Thymus (tissue), 11 donors: ENCODE results near the gene PPARD. TPM values are rescaled to one million over a fixed set of nuclear protein-coding genes. Genes with fewer than 3 reads are reported as not detected.

ENCODE experiments used
- DNase-seq, 9 donors: peaks; one replicate each; pipeline ENCODE4 v3.0.0-alpha.2; 2013; ENCODE audit warnings: low spot score in 9 of 9, low read depth in 6 of 9, missing footprints in 1 of 9
- H3K27ac ChIP-seq, 2 donors: one replicate each; pipeline ENCODE4 v1.5.1; 2013; ENCODE audit warnings: control low read depth in 1 of 2, low read depth in 1 of 2, low read length in 1 of 2, mild to moderate bottlenecking in 1 of 2, moderate library complexity in 1 of 2
- H3K27me3 ChIP-seq, 2 donors: one replicate each; pipeline ENCODE4 v1.5.1; 2013; ENCODE audit warnings: low read length in 1 of 2; ENCODE audit not compliant: control insufficient read depth in 2 of 2, insufficient read depth in 1 of 2
- H3K36me3 ChIP-seq, 2 donors: one replicate each; pipeline ENCODE4 v1.5.1; 2013; ENCODE audit warnings: low read length in 1 of 2, mild to moderate bottlenecking in 1 of 2, moderate library complexity in 1 of 2; ENCODE audit not compliant: control insufficient read depth in 2 of 2, insufficient read depth in 2 of 2
- H3K4me1 ChIP-seq, 2 donors: one replicate each; pipeline ENCODE4 v1.5.1; 2013; ENCODE audit warnings: low read length in 2 of 2; ENCODE audit not compliant: control insufficient read depth in 2 of 2, insufficient read depth in 2 of 2
- H3K4me3 ChIP-seq, 2 donors: one replicate each; pipeline ENCODE4 v1.5.1; 2013; ENCODE audit warnings: low read length in 2 of 2, control low read depth in 1 of 2, mild to moderate bottlenecking in 1 of 2
- H3K9me3 ChIP-seq, 2 donors: one replicate each; pipeline ENCODE4 v1.5.1; 2013; ENCODE audit warnings: low read length in 1 of 2, mild to moderate bottlenecking in 1 of 2; ENCODE audit not compliant: control insufficient read depth in 2 of 2, insufficient read depth in 1 of 2
- WGBS: extraction: QIAGEN DNeasy Blood & Tissue Kit; methylation state at CpG from one replicate; pipeline ENCODE4 v1.1.7; 2013; 5-methylcytosine and 5-hydroxymethylcytosine counted together
- polyA plus RNA-seq: library from polyadenylated mRNA; stranded (reverse); fragments of 200-250 nt; gene quantifications from one replicate; pipeline ENCODE4 v1.2.3, GENCODE V29; 2013
- total RNA-seq: library from RNA; stranded (reverse); fragments of 120-200 nt; gene quantifications from one replicate; pipeline ENCODE4 v1.2.4, GENCODE V29; 2013
- donor health status: healthy.

Gene PPARD
- total and polyA plus RNA-seq, 2 donors: 2.3 to 15.8 TPM

DNA sequence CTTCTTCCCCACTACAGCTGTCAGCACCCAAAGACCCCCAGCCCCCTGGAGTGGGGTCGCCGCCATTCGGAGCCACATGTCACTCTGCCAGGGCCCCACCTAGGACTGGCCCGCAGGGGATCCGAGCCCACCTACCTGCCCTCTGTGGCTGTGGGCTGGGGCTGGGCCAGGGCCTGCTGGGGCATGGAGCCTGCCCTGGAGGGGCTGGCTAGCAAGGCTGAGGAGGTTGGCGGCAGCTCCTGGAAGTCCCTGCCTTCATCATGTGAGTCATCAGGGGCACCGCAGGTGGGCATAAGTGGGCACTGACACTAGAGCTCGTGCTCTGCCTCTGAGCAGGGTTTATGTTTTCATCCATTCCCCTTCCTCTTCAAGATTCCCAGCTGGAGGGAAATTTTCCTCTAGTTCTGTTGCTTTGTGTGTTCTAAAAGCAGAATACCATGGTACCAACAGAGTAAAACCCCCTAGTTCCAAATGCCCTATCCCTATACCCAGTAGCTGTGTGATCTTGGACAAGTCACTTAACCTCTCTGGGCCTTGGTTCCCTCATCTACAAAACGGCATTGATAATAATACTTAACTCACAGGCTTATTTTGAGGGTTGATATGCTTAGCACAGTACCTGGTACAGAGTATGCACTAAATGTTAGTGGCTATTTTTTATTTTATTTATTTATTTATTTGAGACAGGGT, 101.1 kb downstream of the PPARD start:
- WGBS: 95% methylated on average over 9 of the region's 9 CpGs
- no peaks in the 10 kb centered on the region for H3K27me3 ChIP-seq
- no peak for DNase-seq

DNA sequence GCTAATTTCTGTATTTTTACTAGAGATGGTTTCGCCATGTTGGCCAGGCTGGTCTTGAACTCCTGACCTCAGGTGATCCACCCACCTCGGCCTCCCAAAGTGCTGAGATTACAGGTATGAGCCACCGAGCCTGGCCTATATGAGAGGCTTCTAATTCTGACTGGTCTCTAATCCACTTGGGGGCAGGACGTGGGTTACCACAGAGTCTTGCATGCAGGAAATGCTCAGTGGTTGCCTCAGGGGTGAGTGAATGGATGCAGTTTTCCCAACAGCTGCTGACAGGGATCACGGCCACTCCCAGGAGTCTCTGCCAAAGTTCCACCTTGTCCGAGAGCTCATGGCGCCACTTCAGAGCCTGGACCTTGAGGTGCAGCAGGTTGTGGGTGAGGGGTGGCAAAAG, 103.3 kb downstream of the PPARD start:
- WGBS: 72% methylated on average over 7 of the region's 7 CpGs
- no peak for DNase-seq
- Histone ChIP-seq H3K9me3 (no peaks in the 10 kb centered on the region), H3K4me1 (no peaks in the 10 kb centered on the region), H3K27ac (no peak overlapping the region), H3K4me3 (no peak overlapping the region), H3K36me3 (no peaks in the 10 kb centered on the region), H3K27me3 (peaks cover 0 to 11% of the 10 kb centered on the region in 2 donors)

More for the DNA sequence above, 101.1 kb downstream of the PPARD start:
- Histone ChIP-seq H3K27ac (no peak overlapping the region), H3K4me1 (no peaks in the 10 kb centered on the region), H3K9me3 (no peaks in the 10 kb centered on the region), H3K4me3 (no peak overlapping the region), H3K36me3 (no peaks in the 10 kb centered on the region)

DNA sequence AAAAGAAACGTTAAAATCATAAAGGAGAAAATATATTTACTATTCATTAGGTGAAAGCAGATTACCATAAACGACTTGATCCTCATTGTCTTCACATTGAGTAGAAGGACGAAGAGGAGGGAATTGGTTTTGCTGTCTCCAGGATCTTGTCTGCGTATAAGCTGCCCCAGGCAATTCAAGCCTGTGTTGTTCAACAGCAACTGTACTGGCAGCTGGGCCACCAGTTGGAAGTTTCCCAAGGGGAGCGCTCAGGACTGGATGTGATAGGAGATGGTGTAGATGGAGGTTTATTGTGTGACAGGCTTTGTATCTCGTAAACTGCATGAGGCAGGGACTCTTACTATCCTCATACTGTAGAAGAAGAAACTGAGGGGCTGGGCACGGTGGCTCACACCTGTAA, 105.8 kb downstream of the PPARD start:
- H3K36me3 ChIP-seq: no peaks in the 10 kb centered on the region
- WGBS: 85% methylated on average over 7 of the region's 7 CpGs
- peaks cover 7 to 14% of the 10 kb centered on the region in 2 donors for H3K4me1 ChIP-seq
- H3K27me3 ChIP-seq: peaks cover 0 to 29% of the 10 kb centered on the region in 2 donors
- H3K9me3 ChIP-seq: no peaks in the 10 kb centered on the region
- no peak overlapping the region for H3K4me3 ChIP-seq
- no peak overlapping the region for H3K27ac ChIP-seq
- no peak for DNase-seq

DNA sequence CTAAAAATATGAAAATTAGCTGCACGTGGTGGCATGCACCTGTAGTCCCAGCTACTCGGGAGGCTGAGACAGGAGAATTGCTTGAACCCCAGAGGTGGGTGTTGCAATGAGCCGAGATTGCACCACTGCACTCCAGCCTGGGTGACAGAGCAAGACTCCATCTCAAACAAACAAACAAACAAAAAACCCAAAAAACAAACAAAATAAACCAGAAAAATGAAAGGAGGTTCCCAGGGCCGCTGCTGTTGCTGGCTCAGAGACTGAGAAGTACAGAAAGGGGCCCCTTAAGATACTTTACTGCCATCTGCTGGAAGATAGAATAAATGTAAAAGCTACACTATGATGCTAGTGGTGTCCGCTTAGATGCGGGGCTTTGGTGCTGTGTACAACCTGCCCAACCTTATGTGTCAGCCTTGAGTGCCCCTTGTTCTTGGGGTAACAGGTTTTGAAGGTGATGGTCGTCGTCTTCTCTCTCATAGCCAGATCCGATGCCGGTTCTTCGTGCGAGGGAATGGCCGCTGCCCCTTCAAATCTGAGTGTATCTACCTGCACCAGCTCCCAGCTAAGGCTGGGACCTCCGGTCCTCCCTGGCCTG, 107.0 kb downstream of the PPARD start:
- Histone ChIP-seq H3K4me3 (no peak overlapping the region), H3K9me3 (no peaks in the 10 kb centered on the region), H3K27me3 (peaks cover 0 to 29% of the 10 kb centered on the region in 2 donors), H3K27ac (no peak overlapping the region), H3K36me3 (no peaks in the 10 kb centered on the region), H3K4me1 (peaks cover 7 to 16% of the 10 kb centered on the region in 2 donors)
- DNase-seq: peak in 7 of 9 donors; percentile 43 to 86 (median 59)
- 45% methylated on average over 14 of the region's 14 CpGs for WGBS

DNA sequence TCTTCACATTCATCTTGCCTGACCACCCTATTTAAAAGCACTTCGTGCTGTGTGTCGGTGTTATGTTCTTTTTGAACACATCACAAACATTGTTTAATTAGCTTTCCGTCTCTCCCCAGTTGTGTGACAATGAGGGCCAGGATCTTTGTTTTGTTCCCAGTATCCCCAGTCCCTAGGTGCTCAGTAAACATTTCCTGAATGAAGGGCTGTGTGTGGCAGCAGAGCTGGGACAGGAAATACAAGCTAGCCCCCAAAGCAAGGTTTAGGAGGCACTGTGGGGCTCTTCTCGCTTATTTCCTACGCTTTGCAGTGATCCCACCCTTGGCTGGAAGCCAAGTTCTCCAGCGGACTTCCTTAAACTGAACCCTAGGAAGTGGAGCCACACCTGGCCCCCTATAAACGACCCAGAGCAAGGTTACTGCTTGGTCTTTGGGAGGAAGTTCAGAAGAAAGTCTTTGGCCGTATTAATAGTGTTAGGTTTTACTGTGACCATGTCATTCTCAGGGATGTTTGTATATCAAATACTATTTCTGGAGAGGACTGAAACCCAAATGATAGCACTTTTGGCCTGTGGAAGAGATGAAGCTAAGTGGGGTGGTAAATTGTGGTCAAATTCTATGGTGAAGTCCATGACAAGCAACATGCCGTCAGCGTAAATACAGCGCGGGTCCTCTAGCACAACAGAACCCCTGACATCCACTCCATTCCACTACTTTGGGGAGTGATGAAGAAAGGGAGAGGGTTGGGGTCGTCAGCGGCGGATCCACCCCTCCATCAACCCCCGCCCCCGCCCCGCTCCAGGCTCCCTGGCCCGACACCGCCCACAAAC, 109.2 kb downstream of the PPARD start:
- peak in 2 of 9 donors; percentile 8 to 16 for DNase-seq
- no peak overlapping the region for H3K27ac ChIP-seq
- no peaks in the 10 kb centered on the region for H3K9me3 ChIP-seq
- H3K36me3 ChIP-seq: no peaks in the 10 kb centered on the region
- peaks cover 0 to 29% of the 10 kb centered on the region in 2 donors for H3K27me3 ChIP-seq
- 17% methylated on average over 20 of the region's 20 CpGs for WGBS
- H3K4me1 ChIP-seq: peaks cover 7 to 21% of the 10 kb centered on the region in 2 donors
- H3K4me3 ChIP-seq: peak overlapping the region; percentile 58 to 70

DNA sequence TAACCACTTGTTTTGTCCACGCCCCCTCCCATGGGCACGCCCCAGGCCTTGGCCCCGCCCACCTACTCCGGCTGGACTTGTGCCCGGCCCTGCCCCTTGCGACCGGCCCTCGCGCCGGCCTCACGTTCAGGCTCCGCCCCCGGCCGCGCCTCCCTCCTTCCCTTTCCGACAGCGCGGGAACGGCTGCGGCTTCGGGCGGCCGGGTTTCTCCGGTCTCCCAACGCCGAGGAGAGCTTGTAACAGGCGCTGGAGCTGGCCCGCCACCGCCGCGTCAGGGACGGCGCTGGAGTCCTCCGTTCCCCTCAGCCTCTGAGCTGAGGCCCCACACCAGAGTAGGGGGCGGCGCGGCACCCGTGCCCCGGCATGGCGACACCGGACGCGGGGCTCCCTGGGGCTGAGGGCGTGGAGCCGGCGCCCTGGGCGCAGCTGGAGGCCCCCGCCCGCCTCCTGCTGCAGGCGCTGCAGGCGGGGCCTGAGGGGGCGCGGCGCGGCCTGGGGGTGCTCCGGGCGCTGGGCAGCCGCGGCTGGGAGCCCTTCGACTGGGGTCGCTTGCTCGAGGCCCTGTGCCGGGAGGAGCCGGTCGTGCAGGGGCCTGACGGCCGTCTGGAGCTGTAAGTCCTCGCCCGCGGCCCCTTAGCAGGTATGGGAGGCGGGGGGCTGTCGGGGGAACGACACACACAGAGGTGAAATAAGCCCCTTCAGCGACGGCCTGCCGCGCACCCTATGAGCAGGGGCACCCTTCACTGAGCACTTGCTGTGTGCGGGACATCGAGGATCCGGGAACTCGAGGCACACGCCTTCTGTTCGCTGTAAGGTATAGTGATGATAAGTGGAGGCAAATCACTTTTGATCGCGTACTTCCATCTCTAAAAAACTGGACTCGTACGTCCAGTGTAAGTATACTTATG, 110.1 kb downstream of the PPARD start, which contains the start of gene FANCE:
Gene FANCE (plus strand): TSS at position 156 of the 908 bp plus-strand sequence. CDS start 208 bp downstream, at position 364.
- H3K4me1 ChIP-seq: peaks cover 7 to 21% of the 10 kb centered on the region in 2 donors
- peak within 1 kb of the TSS; percentile 58 to 70 for H3K4me3 ChIP-seq
- H3K27me3 ChIP-seq: peaks cover 0 to 29% of the 10 kb centered on the region in 2 donors
- peak in 7 of 9 donors; percentile 48 to 80 (median 61) for DNase-seq
- H3K27ac ChIP-seq: no peak within 1 kb of the TSS
- WGBS: 2% methylated on average over 87 of the region's 87 CpGs
- no peaks in the 10 kb centered on the region for H3K9me3 ChIP-seq
- H3K36me3 ChIP-seq: peaks cover 0 to 1% of the 10 kb centered on the region in 2 donors

DNA sequence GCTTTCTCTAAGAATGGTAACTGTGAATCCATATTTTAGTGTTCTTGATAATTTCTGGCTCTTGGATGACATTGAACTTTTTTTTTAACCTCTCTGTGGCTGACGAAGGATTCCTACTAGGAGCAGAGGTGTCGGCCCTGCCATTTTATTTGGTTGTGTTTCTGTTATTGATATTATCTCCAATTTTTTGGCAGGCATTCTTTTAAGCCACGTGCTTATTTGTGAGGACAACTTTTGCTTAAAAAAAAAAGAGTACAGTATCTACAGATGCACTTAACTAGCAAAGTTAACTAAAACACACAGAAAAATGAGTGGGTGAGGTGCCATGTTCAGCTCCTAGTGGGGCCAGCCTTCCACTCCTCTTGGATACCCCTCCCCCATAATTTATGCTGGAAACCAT, 110.9 kb downstream of the PPARD start:
- H3K9me3 ChIP-seq: no peaks in the 10 kb centered on the region
- WGBS: 58% methylated on average over 3 of the region's 3 CpGs
- DNase-seq: no peak
- no peak overlapping the region for H3K27ac ChIP-seq
- H3K4me1 ChIP-seq: peaks cover 7 to 21% of the 10 kb centered on the region in 2 donors
- H3K36me3 ChIP-seq: peaks cover 0 to 5% of the 10 kb centered on the region in 2 donors
- peaks cover 0 to 29% of the 10 kb centered on the region in 2 donors for H3K27me3 ChIP-seq
- peak overlapping the region in 1 of 2 donors; percentile 70 for H3K4me3 ChIP-seq

DNA sequence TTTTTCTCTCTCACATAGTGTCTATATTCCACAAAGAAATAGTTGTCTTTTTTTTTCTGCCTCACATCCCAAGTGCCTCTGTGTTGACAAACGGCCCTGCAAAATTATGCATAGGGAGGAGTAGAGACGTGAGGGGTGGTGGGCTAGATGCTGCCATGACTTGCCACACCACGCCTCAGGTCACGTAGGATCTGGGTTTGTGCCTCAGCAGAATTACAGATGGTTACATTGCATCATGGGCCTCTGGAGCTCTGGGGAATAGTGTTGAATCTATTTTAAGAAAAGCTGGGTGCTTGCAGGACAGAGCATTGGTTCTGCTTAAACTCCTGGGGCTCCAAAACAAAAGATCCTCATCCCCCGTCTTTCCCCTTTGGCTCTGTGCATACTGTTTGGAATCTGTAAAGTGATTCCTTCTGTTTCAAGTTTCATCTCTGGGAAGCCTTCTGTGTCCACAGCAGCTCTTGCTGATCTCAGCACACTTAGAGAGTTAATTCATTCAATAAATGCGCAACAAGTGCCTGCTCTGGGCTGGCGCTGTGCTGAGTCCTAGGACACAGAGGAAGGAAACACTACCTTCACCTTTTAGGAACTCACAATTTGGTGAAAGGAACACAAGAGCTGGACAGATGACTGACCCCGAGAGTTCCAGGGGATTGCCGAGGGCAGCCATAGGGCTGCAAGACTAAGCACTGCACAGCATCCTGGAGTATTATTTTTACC, 112.2 kb downstream of the PPARD start:
- WGBS: 88% methylated on average over 9 of the region's 9 CpGs
- Histone ChIP-seq H3K4me3 (no peak overlapping the region), H3K4me1 (peaks cover 7 to 21% of the 10 kb centered on the region in 2 donors)

More for the DNA sequence above, 112.2 kb downstream of the PPARD start:
- Histone ChIP-seq H3K36me3 (peaks cover 0 to 7% of the 10 kb centered on the region in 2 donors), H3K27me3 (peaks cover 0 to 28% of the 10 kb centered on the region in 2 donors), H3K27ac (no peak overlapping the region), H3K9me3 (no peaks in the 10 kb centered on the region)
- no peak for DNase-seq
